ENCODE results near the gene METTL26.

The METTL26 gene

GRCh38 chr16:636206-637080 lies at the start of gene METTL26:
TSS of gene METTL26 (minus strand) at chr16:636305. CDS start at chr16:636290, 15 bp downstream.
- DNase-seq: peak; percentile 68

- peak; percentile 72 for DNase-seq
Measured at GRCh38 chr16:684961-685696, 49.0 kb upstream of the METTL26 start.

- peak; percentile 83 for DNase-seq
Measured at GRCh38 chr16:684071-684794, 48.1 kb upstream of the METTL26 start, which contains the start of gene JMJD8. TSS of gene JMJD8 (minus strand) at chr16:684334. CDS start at chr16:684319, 15 bp downstream.

- DNase-seq: no peak
Measured at GRCh38 chr16:683396-684070, 47.4 kb upstream of the METTL26 start.

- DNase-seq: no peak
Measured at GRCh38 chr16:682493-683395, 46.6 kb upstream of the METTL26 start.

- no peak for DNase-seq
Measured at GRCh38 chr16:681746-682427, 45.8 kb upstream of the METTL26 start.

GRCh38 chr16:680967-681745 lies 45.1 kb upstream of the METTL26 start:
- no peak for DNase-seq

- DNase-seq: no peak
Measured at GRCh38 chr16:680625-680945, 44.5 kb upstream of the METTL26 start.

- DNase-seq: no peak
Measured at GRCh38 chr16:679814-680624, 43.9 kb upstream of the METTL26 start, which contains the start of gene STUB1. TSS of gene STUB1 (plus strand) at chr16:680410. CDS start at chr16:680526, 116 bp downstream.

- DNase-seq: no peak
Measured at GRCh38 chr16:678858-679813, 43.0 kb upstream of the METTL26 start.

GRCh38 chr16:678209-678857 lies 42.2 kb upstream of the METTL26 start:
- no peak for DNase-seq

- DNase-seq: no peak
Measured at GRCh38 chr16:677316-678190, 41.4 kb upstream of the METTL26 start.

GRCh38 chr16:676913-677312 lies 40.8 kb upstream of the METTL26 start:
- DNase-seq: peak; percentile 82

GRCh38 chr16:676565-676902 lies 40.4 kb upstream of the METTL26 start:
- DNase-seq: no peak

- DNase-seq: no peak
Measured at GRCh38 chr16:675884-676564, 39.9 kb upstream of the METTL26 start.

All from NCI-H510A (cell line).